DOHH2 (cell line): Measurements from ENCODE around the gene BBC3.

Experiments
- EZH2phosphoT487 ChIP-seq: fragments of 200-600 bp; sonication (generic); IDR thresholded peaks from 2 replicates; pipeline ENCODE4 v1.6.1; 2017; ENCODE audit warnings: borderline replicate concordance, mild to moderate bottlenecking, antibody characterized with exemption, low read length, moderate library complexity, mixed read lengths
- TF ChIP-seq, protein P1 (sequence below): fragments of 200-600 bp; sonication (generic); IDR thresholded peaks from one replicate; pipeline ENCODE4 v1.5.1; 2014; ENCODE audit warnings: antibody characterized with exemption, mild to moderate bottlenecking, low read depth, low read length; ENCODE audit not compliant: poor library complexity, severe bottlenecking

- TF ChIP-seq, protein P1, sequence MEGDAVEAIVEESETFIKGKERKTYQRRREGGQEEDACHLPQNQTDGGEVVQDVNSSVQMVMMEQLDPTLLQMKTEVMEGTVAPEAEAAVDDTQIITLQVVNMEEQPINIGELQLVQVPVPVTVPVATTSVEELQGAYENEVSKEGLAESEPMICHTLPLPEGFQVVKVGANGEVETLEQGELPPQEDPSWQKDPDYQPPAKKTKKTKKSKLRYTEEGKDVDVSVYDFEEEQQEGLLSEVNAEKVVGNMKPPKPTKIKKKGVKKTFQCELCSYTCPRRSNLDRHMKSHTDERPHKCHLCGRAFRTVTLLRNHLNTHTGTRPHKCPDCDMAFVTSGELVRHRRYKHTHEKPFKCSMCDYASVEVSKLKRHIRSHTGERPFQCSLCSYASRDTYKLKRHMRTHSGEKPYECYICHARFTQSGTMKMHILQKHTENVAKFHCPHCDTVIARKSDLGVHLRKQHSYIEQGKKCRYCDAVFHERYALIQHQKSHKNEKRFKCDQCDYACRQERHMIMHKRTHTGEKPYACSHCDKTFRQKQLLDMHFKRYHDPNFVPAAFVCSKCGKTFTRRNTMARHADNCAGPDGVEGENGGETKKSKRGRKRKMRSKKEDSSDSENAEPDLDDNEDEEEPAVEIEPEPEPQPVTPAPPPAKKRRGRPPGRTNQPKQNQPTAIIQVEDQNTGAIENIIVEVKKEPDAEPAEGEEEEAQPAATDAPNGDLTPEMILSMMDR: no peak
- no peak for TF ChIP-seq EZH2phosphoT487
Measured at GRCh38 chr19:47229676-47230053, 1.3 kb downstream of the BBC3 start.
